ENCODE measurements around the gene SPON2.

GRCh38 chr4:1180663-1181062, 8.3 kb upstream of the SPON2 start:
- no peak for TF ChIP-seq POLR2AphosphoS5 (IDR thresholded peaks at IDR 0.05)
- TF ChIP-seq CTCF (IDR thresholded peaks at IDR 0.05): no peak
- TF ChIP-seq EP300 (IDR thresholded peaks at IDR 0.05): no peak
